Loucy (cell line): ENCODE data around the gene RHBDF2.

ENCODE experiments used
- CTCF ChIP-seq: fragments of 200-600 bp; sonication (generic); conservative IDR thresholded peaks from 2 replicates; pipeline ENCODE4 v1.5.1; 2014; ENCODE audit warnings: mild to moderate bottlenecking, antibody characterized with exemption, low read length
- EZH2phosphoT487 ChIP-seq: fragments of 200-600 bp; IDR thresholded peaks from 2 replicates; pipeline ENCODE4 v1.6.1; 2018; ENCODE audit warnings: antibody characterized with exemption, mild to moderate bottlenecking, moderate library complexity, borderline replicate concordance

GRCh38 chr17:76490112-76490710, 11.0 kb downstream of the RHBDF2 start:
- TF ChIP-seq EZH2phosphoT487: no peak
- TF ChIP-seq CTCF: no peak
